DOHH2 (cell line): ENCODE measurements around the gene GABRA5.

Experiments
- H3F3A ChIP-seq: fragments of 200-600 bp; sonication (generic), shearing (Covaris generic); 2 replicates; pipeline ENCODE4 v1.6.0; 2016; ENCODE audit warnings: antibody characterized with exemption, mild to moderate bottlenecking; ENCODE audit not compliant: control insufficient read depth, insufficient read depth
- H3K27ac ChIP-seq: fragments of 200-600 bp; sonication (generic); 2 replicates; pipeline ENCODE4 v1.5.1; 2014; ENCODE audit warnings: low read depth, mild to moderate bottlenecking, low read length, moderate library complexity
- H3K27me3 ChIP-seq: fragments of 200-600 bp; sonication (generic); 2 replicates; pipeline ENCODE4 v1.6.1; 2014; ENCODE audit warnings: mild to moderate bottlenecking, low read length, mixed read lengths; ENCODE audit not compliant: control insufficient read depth
- H3K36me3 ChIP-seq: fragments of 200-600 bp; sonication (generic); 2 replicates; pipeline ENCODE4 v1.6.1; 2014; ENCODE audit warnings: mild to moderate bottlenecking, low read length, moderate library complexity, mixed read lengths; ENCODE audit not compliant: control insufficient read depth
- H3K4me1 ChIP-seq: fragments of 200-600 bp; sonication (generic); 2 replicates; pipeline ENCODE4 v1.6.1; 2014; ENCODE audit warnings: mild to moderate bottlenecking, low read length, mixed read lengths; ENCODE audit not compliant: control insufficient read depth
- H3K4me2 ChIP-seq: fragments of 200-600 bp; sonication (generic); 2 replicates; pipeline ENCODE4 v1.6.0; 2014; ENCODE audit warnings: mild to moderate bottlenecking, low read length, moderate library complexity
- H3K4me3 ChIP-seq: fragments of 200-600 bp; sonication (generic); 2 replicates; pipeline ENCODE4 v1.5.1; 2014; ENCODE audit warnings: mild to moderate bottlenecking, low read length, mixed read lengths
- H3K79me2 ChIP-seq: fragments of 200-600 bp; sonication (generic); 2 replicates; pipeline ENCODE4 v1.6.1; 2014; ENCODE audit warnings: mild to moderate bottlenecking, low read length, mixed read lengths; ENCODE audit not compliant: control insufficient read depth
- H3K9me2 ChIP-seq: fragments of 200-600 bp; sonication (generic); replicated peaks from 2 replicates; pipeline ENCODE4 v1.6.1; 2014; ENCODE audit warnings: mild to moderate bottlenecking, low read length, mixed read lengths; ENCODE audit not compliant: control insufficient read depth
- H3K9me3 ChIP-seq: fragments of 200-600 bp; sonication (generic); 2 replicates; pipeline ENCODE4 v1.6.1; 2014; ENCODE audit warnings: antibody characterized with exemption, low read length, mixed read lengths; ENCODE audit not compliant: control insufficient read depth, insufficient read depth
- H4K20me1 ChIP-seq: fragments of 200-600 bp; sonication (generic); 2 replicates; pipeline ENCODE4 v1.6.0; 2014; ENCODE audit warnings: low read depth, mild to moderate bottlenecking, antibody characterized with exemption, low read length, moderate library complexity; ENCODE audit not compliant: control insufficient read depth, insufficient read depth
- CTCF ChIP-seq: fragments of 200-600 bp; sonication (generic); IDR thresholded peaks from one replicate; pipeline ENCODE4 v1.5.1; 2014; ENCODE audit warnings: antibody characterized with exemption, mild to moderate bottlenecking, low read depth, low read length; ENCODE audit not compliant: poor library complexity, severe bottlenecking
- EZH2phosphoT487 ChIP-seq: fragments of 200-600 bp; sonication (generic); IDR thresholded peaks from 2 replicates; pipeline ENCODE4 v1.6.1; 2017; ENCODE audit warnings: borderline replicate concordance, mild to moderate bottlenecking, antibody characterized with exemption, low read length, moderate library complexity, mixed read lengths

GABRA5 gene

GRCh38 chr15:26892182-26892518 is 25.3 kb downstream of the GABRA5 start:
- Histone ChIP-seq H3K4me1 (no peaks in the 10 kb centered on the region), H3K4me2 (no peak overlapping the region), H3K27ac (no peak overlapping the region), H3K79me2 (no peaks in the 10 kb centered on the region), H4K20me1 (no peaks in the 10 kb centered on the region), H3K27me3 (no peaks in the 10 kb centered on the region), H3F3A (no peaks in the 10 kb centered on the region), H3K4me3 (no peak overlapping the region), H3K9me3 (peaks cover 13% of the 10 kb centered on the region; the same call in 1 of the 2 replicates), H3K36me3 (no peaks in the 10 kb centered on the region), H3K9me2 (no peaks in the 10 kb centered on the region)
- TF ChIP-seq EZH2phosphoT487 (no peak), CTCF (no peak)

- H3K27ac ChIP-seq, result no peak overlapping the region
- no peaks in the 10 kb centered on the region for H3K36me3 ChIP-seq
- no peaks in the 10 kb centered on the region for H4K20me1 ChIP-seq
- H3K79me2 ChIP-seq, result no peaks in the 10 kb centered on the region
- TF ChIP-seq CTCF (no peak), EZH2phosphoT487 (no peak)
- no peaks in the 10 kb centered on the region for H3K27me3 ChIP-seq
- no peak overlapping the region for H3K4me2 ChIP-seq
- H3K4me3 ChIP-seq, result no peak overlapping the region
- H3K9me2 ChIP-seq, result no peaks in the 10 kb centered on the region
- H3F3A ChIP-seq, result no peaks in the 10 kb centered on the region
- no peaks in the 10 kb centered on the region for H3K4me1 ChIP-seq
- H3K9me3 ChIP-seq, result peaks cover 13% of the 10 kb centered on the region; the same call in 1 of the 2 replicates
Observed at GRCh38 chr15:26892678-26893077, 25.8 kb downstream of the GABRA5 start.

GRCh38 chr15:26893351-26894065 is 26.6 kb downstream of the GABRA5 start:
- no peak overlapping the region for H3K4me2 ChIP-seq
- H3K9me2 ChIP-seq, result no peaks in the 10 kb centered on the region
- H3K27ac ChIP-seq, result no peak overlapping the region
- no peaks in the 10 kb centered on the region for H4K20me1 ChIP-seq
- H3K9me3 ChIP-seq, result peaks cover 13% of the 10 kb centered on the region; the same call in 1 of the 2 replicates
- H3K36me3 ChIP-seq, result no peaks in the 10 kb centered on the region
- no peaks in the 10 kb centered on the region for H3K79me2 ChIP-seq
- TF ChIP-seq EZH2phosphoT487, result no peak
- no peak for TF ChIP-seq CTCF
- H3K4me1 ChIP-seq, result no peaks in the 10 kb centered on the region
- no peaks in the 10 kb centered on the region for H3K27me3 ChIP-seq
- H3K4me3 ChIP-seq, result no peak overlapping the region
- H3F3A ChIP-seq, result no peaks in the 10 kb centered on the region
